Lower leg skin (tissue), 4 donors: ENCODE results near the gene GLT6D1. TPM values are rescaled to one million over a fixed set of nuclear protein-coding genes. Genes with fewer than 3 reads are reported as not detected.

ENCODE experiments used
- DNase-seq, 2 donors: peaks; one replicate each; pipeline ENCODE4 v3.0.0-alpha.2; 2019; ENCODE audit warnings: low spot score in 2 of 2
- H3K4me3 ChIP-seq: fragments of 200-600 bp; sonication (generic); 2 replicates; pipeline ENCODE4 v1.5.1; 2017; ENCODE audit warnings: mild to moderate bottlenecking, low read depth; ENCODE audit not compliant: poor library complexity, severe bottlenecking
- CTCF ChIP-seq, 3 donors: fragments of 450-650 bp; IDR thresholded peaks; one replicate each; pipeline ENCODE4 v1.5.1; 2016; ENCODE audit warnings: antibody characterized with exemption in 3 of 3, mild to moderate bottlenecking in 3 of 3, moderate library complexity in 2 of 3
- POLR2A ChIP-seq, 2 donors: fragments of 450-650 bp; IDR thresholded peaks; one replicate each; pipeline ENCODE4 v1.6.1; 2016 to 2017; ENCODE audit warnings: antibody characterized with exemption in 2 of 2, mild to moderate bottlenecking in 1 of 2, moderate library complexity in 1 of 2
- WGBS, 2 donors: methylation state at CpG; one replicate each; pipeline ENCODE4 v1.1.5; 2018; 5-methylcytosine and 5-hydroxymethylcytosine counted together
- intact Hi-C: fragments of 100-400 bp; cut with DNase I; formaldehyde crosslinking; loops from one replicate; pipeline ENCODE4 v1.15.0; 2023; ENCODE audit warnings: low total_unique reads
- total RNA-seq, 4 donors: library from RNA; depleted of rRNA; stranded (reverse); fragments of >200 nt; gene quantifications; one replicate each; pipeline ENCODE4 v1.1.0, GENCODE V29; 2016

Gene GLT6D1
- total RNA-seq, 4 donors from 2014 or later: not detected

GRCh38 chr9:135614821-135615665 is 24.3 kb downstream of the GLT6D1 start:
- WGBS, 2 donors: 81 to 83% methylated on average over 15 of the region's 29 CpGs
- DNase-seq: peak in 1 of 2 donors; percentile 81

GRCh38 chr9:135613946-135614805 is 25.2 kb downstream of the GLT6D1 start:
- intact Hi-C loops: no loop called here
- TF ChIP-seq POLR2A (IDR thresholded peaks at IDR 0.05) (no peak), CTCF (IDR thresholded peaks at IDR 0.05) (no peak)
- WGBS, 2 donors: 56 to 63% methylated on average over 30 to 34 of the region's 34 CpGs
- peak in 1 of 2 donors; percentile 68 for DNase-seq
- no peak overlapping the region for H3K4me3 ChIP-seq

More at GRCh38 chr9:135614821-135615665, 24.3 kb downstream of the GLT6D1 start:
- no peak for TF ChIP-seq POLR2A (IDR thresholded peaks at IDR 0.05)
- TF ChIP-seq CTCF (IDR thresholded peaks at IDR 0.05): no peak
- no peak overlapping the region for H3K4me3 ChIP-seq
- intact Hi-C loops: no loop called here

GRCh38 chr9:135612981-135613910 is 26.1 kb downstream of the GLT6D1 start:
- WGBS, 2 donors: 53 to 64% methylated on average over 24 of the region's 24 CpGs
- H3K4me3 ChIP-seq: no peak overlapping the region
- intact Hi-C loops: no loop called here
- TF ChIP-seq CTCF (IDR thresholded peaks at IDR 0.05): no peak
- no peak for TF ChIP-seq POLR2A (IDR thresholded peaks at IDR 0.05)
- DNase-seq: peak in 1 of 2 donors; percentile 62

- peak in 1 of 2 donors; percentile 75 for DNase-seq
- WGBS, 2 donors: 62 to 80% methylated on average over 5 to 8 of the region's 8 CpGs
- intact Hi-C loops: no loop called here
- no peak overlapping the region for H3K4me3 ChIP-seq
- no peak for TF ChIP-seq CTCF (IDR thresholded peaks at IDR 0.05)
Measured at GRCh38 chr9:135612437-135612836, 26.9 kb downstream of the GLT6D1 start.

GRCh38 chr9:135611875-135612209 is 27.5 kb downstream of the GLT6D1 start:
- intact Hi-C loops: no loop called here
- TF ChIP-seq POLR2A (IDR thresholded peaks at IDR 0.05): no peak
- no peak for TF ChIP-seq CTCF (IDR thresholded peaks at IDR 0.05)
- no peak overlapping the region for H3K4me3 ChIP-seq
- 17% methylated on average over 4 of the region's 4 CpGs for WGBS, 2 donors
- DNase-seq: peak in 1 of 2 donors; percentile 49
